Suprapubic skin (tissue), 4 donors: ENCODE measurements around the gene CACNA1A. TPM values are rescaled to one million over a fixed set of nuclear protein-coding genes. Genes with fewer than 3 reads are reported as not detected.

Source experiments
- DNase-seq, 2 donors: peaks; one replicate each; pipeline ENCODE4 v3.0.0-alpha.2; 2019; ENCODE audit warnings: low spot score in 2 of 2
- H3K27ac ChIP-seq: fragments of 200-600 bp; sonication (generic); one replicate; pipeline ENCODE4 v1.5.1; 2019
- H3K27me3 ChIP-seq: fragments of 200-600 bp; sonication (generic); one replicate; pipeline ENCODE4 v1.5.1; 2019
- H3K36me3 ChIP-seq: fragments of 200-600 bp; sonication (generic); one replicate; pipeline ENCODE4 v1.5.1; 2019
- H3K4me1 ChIP-seq: fragments of 200-600 bp; sonication (generic); one replicate; pipeline ENCODE4 v1.5.1; 2019
- H3K4me3 ChIP-seq: fragments of 200-600 bp; sonication (generic); one replicate; pipeline ENCODE4 v1.5.1; 2019; ENCODE audit warnings: mild to moderate bottlenecking
- H3K9me3 ChIP-seq: fragments of 200-600 bp; sonication (generic); one replicate; pipeline ENCODE4 v1.5.1; 2019
- EP300 ChIP-seq: sonication (generic); formaldehyde crosslinking; IDR thresholded peaks from one replicate; pipeline ENCODE4 v1.6.1; 2017; ENCODE audit warnings: antibody characterized with exemption
- POLR2A ChIP-seq, 2 donors: fragments of 450-650 bp; IDR thresholded peaks; one replicate each; pipeline ENCODE4 v1.6.1; 2017; ENCODE audit warnings: antibody characterized with exemption in 2 of 2, mild to moderate bottlenecking in 2 of 2, moderate library complexity in 2 of 2
- POLR2AphosphoS5 ChIP-seq, 3 donors: sonication (generic); formaldehyde crosslinking; IDR thresholded peaks; one replicate each; pipeline ENCODE4 v1.6.1; 2017; ENCODE audit warnings: antibody characterized with exemption in 3 of 3
- WGBS: methylation state at CpG from one replicate; pipeline ENCODE4 v1.1.5; 2018; 5-methylcytosine and 5-hydroxymethylcytosine counted together
- total RNA-seq, 4 donors: library from RNA; depleted of rRNA; stranded (reverse); fragments of >200 nt; gene quantifications; one replicate each; pipeline ENCODE4 v1.1.0, GENCODE V29; 2016
- TF ChIP-seq, protein P1 (sequence below), 2 donors: fragments of 200-600 bp in 1 of 2; fragments of 450-650 bp in 1 of 2; sonication (generic) in 1 of 2; IDR thresholded peaks; one replicate each; pipeline ENCODE4 v1.5.1; 2016 to 2019; ENCODE audit warnings: antibody characterized with exemption in 2 of 2, mild to moderate bottlenecking in 1 of 2, moderate library complexity in 1 of 2

CACNA1A gene
- total RNA-seq, 4 donors from 2014 or later = 0.26 to 0.42 (median 0.35) TPM

DNA sequence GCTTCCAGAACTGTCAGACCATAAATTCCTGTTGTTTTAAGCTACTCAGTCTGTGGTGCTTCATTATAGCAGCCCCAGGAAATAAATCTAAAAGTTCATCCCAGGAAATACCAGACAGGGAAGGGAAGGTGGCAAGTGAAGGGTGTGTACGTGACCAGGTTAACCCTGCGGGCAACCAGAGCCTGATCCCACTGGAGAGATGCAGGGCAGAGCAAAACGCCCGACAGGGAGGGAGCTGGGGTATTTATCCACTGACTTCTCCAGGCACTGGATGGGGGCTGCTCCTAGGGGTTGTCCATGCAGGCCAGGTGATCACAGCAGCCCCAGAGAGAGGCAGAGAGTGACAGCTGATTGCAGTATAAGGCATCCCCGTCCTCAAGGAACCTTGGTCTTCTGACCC lies 150.9 kb downstream of the CACNA1A start:
- DNase-seq = no peak
- Histone ChIP-seq H3K27ac (no peak overlapping the region), H3K4me1 (no peaks in the 10 kb centered on the region), H3K27me3 (peaks cover 16% of the 10 kb centered on the region), H3K36me3 (no peaks in the 10 kb centered on the region), H3K9me3 (no peaks in the 10 kb centered on the region), H3K4me3 (no peak overlapping the region)
- 55% methylated on average over 5 of the region's 5 CpGs for WGBS
- TF ChIP-seq POLR2A (IDR thresholded peaks at IDR 0.05) (no peak), EP300 (no peak), POLR2AphosphoS5 (IDR thresholded peaks at IDR 0.05) (no peak)
- TF ChIP-seq, protein P1, sequence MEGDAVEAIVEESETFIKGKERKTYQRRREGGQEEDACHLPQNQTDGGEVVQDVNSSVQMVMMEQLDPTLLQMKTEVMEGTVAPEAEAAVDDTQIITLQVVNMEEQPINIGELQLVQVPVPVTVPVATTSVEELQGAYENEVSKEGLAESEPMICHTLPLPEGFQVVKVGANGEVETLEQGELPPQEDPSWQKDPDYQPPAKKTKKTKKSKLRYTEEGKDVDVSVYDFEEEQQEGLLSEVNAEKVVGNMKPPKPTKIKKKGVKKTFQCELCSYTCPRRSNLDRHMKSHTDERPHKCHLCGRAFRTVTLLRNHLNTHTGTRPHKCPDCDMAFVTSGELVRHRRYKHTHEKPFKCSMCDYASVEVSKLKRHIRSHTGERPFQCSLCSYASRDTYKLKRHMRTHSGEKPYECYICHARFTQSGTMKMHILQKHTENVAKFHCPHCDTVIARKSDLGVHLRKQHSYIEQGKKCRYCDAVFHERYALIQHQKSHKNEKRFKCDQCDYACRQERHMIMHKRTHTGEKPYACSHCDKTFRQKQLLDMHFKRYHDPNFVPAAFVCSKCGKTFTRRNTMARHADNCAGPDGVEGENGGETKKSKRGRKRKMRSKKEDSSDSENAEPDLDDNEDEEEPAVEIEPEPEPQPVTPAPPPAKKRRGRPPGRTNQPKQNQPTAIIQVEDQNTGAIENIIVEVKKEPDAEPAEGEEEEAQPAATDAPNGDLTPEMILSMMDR (IDR thresholded peaks at IDR 0.05) = no peak

DNA sequence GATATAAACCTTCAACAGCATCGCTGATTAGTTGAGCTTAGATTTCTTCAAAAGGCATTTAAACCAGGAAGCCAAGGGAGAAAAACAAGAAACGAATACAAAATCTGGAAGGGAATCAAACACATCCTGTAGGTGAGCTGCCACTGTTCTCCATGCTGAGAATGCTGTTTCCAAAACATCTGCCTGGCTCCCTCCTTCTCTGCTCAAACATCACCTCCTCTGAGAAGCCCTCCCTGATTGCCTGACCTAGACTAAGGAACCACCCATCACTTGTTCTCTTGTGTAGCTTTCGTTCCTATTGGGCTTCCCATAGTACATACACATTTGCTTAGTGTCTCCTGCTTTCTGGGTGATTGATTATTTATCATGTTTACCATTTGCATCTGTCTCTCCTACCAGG lies 152.7 kb downstream of the CACNA1A start:
- Histone ChIP-seq H3K27me3 (peaks cover 18% of the 10 kb centered on the region), H3K36me3 (no peaks in the 10 kb centered on the region), H3K4me1 (no peaks in the 10 kb centered on the region), H3K9me3 (peaks cover 5% of the 10 kb centered on the region), H3K4me3 (no peak overlapping the region), H3K27ac (no peak overlapping the region)
- 65% methylated on average over 3 of the region's 3 CpGs for WGBS
- TF ChIP-seq POLR2A (IDR thresholded peaks at IDR 0.05) (no peak), POLR2AphosphoS5 (IDR thresholded peaks at IDR 0.05) (no peak), EP300 (no peak)
- TF ChIP-seq, protein P1 (IDR thresholded peaks at IDR 0.05) = no peak
- no peak for DNase-seq

DNA sequence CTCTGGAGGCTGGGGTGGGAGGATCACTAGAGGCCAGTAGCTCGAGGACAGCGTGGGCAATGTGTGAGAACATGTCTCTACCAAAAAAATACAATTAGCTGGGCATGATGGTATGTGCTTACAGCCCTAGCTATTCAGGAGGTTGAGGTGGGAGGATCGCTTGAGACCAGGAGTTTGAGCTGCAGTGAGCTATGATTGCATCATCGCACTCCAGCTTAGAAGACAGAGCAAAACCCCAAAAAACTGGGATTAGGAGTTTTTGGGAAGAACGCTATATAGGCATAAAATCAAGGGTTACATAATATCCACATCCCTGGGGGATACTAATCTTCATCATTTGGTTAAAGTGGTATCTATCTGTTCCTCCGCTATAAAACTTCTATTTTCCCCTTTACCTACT lies 155.5 kb downstream of the CACNA1A start:
- no peak overlapping the region for H3K4me3 ChIP-seq
- H3K4me1 ChIP-seq = no peaks in the 10 kb centered on the region
- H3K27ac ChIP-seq = no peak overlapping the region
- H3K27me3 ChIP-seq = peaks cover 25% of the 10 kb centered on the region
- no peak for DNase-seq
- H3K36me3 ChIP-seq = no peaks in the 10 kb centered on the region
- H3K9me3 ChIP-seq = peaks cover 5% of the 10 kb centered on the region
- no peak for TF ChIP-seq POLR2A (IDR thresholded peaks at IDR 0.05)
- TF ChIP-seq, protein P1 (IDR thresholded peaks at IDR 0.05) = no peak
- 85% methylated on average over 6 of the region's 6 CpGs for WGBS

DNA sequence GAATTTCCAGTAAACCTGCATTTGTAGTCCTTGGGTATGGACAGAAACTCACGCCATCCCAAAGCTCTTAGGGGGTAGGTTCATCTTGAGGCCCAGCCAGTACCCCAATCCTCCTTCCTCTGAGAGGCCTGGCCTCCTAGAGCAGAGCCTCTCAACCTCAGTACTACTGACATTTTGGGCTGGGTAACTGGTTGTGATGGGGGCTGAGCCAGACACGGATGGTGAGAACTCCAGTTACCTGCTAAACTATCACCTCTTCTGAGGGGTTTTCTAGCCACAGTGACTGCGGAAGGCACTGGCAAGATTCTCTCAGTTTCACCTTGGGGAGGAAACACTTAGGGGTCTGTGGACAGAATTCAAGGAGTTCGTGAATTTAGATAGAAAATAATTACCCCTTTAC lies 156.2 kb downstream of the CACNA1A start:
- 94% methylated on average over 3 of the region's 4 CpGs for WGBS

DNA sequence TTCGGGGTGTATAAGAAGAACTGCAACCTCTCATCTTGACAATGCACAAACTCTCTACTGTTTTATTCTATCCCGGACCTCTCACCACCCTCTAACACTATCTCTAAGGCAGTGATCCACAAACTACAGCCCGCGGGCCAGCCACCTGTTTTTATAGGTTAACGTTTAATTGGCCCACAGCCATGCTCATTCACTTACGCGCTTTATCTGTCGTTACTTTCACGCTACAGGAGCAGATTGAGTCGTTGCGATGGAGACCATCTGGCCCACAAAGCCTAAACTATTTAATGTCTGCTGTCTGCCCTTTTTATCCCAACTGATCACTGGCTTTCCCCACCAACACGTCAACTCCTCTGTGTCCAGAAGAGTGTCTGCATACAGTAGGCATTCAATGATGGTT lies 158.9 kb downstream of the CACNA1A start:
- Histone ChIP-seq H3K36me3 (no peaks in the 10 kb centered on the region), H3K4me1 (no peaks in the 10 kb centered on the region), H3K9me3 (peaks cover 8% of the 10 kb centered on the region), H3K27ac (no peak overlapping the region), H3K4me3 (no peak overlapping the region), H3K27me3 (peaks cover 16% of the 10 kb centered on the region)
- TF ChIP-seq POLR2A (IDR thresholded peaks at IDR 0.05) (no peak), EP300 (no peak), POLR2AphosphoS5 (IDR thresholded peaks at IDR 0.05) (no peak)
- TF ChIP-seq, protein P1 (IDR thresholded peaks at IDR 0.05) = no peak
- 89% methylated on average over 12 of the region's 12 CpGs for WGBS
- no peak for DNase-seq

More for the DNA sequence above, 156.2 kb downstream of the CACNA1A start:
- Histone ChIP-seq H3K27ac (no peak overlapping the region), H3K4me1 (no peaks in the 10 kb centered on the region), H3K27me3 (peaks cover 25% of the 10 kb centered on the region), H3K4me3 (no peak overlapping the region), H3K36me3 (no peaks in the 10 kb centered on the region), H3K9me3 (peaks cover 5% of the 10 kb centered on the region)
- TF ChIP-seq EP300 (no peak), POLR2AphosphoS5 (IDR thresholded peaks at IDR 0.05) (no peak)
- DNase-seq = no peak

DNA sequence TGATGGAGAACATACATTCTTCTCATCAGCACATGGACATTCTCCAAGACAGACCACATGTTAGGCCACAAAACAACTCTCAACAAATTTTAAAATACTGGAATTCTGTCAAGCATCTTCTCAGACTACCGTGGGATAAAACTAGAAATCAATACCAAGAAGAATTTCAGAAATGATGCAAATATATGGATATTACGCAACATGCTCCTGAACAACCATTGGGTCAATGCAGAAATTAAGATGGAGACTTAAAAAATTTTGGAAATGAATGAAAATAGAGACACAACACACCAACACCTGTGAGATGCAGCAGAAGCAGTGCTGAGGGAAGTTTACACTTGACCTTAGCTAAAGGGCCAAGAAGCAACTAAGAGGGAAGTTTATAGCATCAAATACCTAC lies 162.8 kb downstream of the CACNA1A start:
- peaks cover 12% of the 10 kb centered on the region for H3K27me3 ChIP-seq
- no peak for DNase-seq
- peaks cover 3% of the 10 kb centered on the region for H3K9me3 ChIP-seq
- H3K4me3 ChIP-seq = no peak overlapping the region
- no peaks in the 10 kb centered on the region for H3K36me3 ChIP-seq
- WGBS = 53% methylated on average over 2 of the region's 2 CpGs
- no peak overlapping the region for H3K27ac ChIP-seq
- H3K4me1 ChIP-seq = no peaks in the 10 kb centered on the region
- TF ChIP-seq EP300 (no peak), POLR2A (IDR thresholded peaks at IDR 0.05) (no peak)
